Kidney glomerular epithelial cell (primary cell): Measurements from ENCODE around the gene MED9.

ENCODE experiments used
- DNase-seq: peaks from one replicate; lab custom pipeline; 2025; lab: John Stamatoyannopoulos, UW

The MED9 gene

DNA sequence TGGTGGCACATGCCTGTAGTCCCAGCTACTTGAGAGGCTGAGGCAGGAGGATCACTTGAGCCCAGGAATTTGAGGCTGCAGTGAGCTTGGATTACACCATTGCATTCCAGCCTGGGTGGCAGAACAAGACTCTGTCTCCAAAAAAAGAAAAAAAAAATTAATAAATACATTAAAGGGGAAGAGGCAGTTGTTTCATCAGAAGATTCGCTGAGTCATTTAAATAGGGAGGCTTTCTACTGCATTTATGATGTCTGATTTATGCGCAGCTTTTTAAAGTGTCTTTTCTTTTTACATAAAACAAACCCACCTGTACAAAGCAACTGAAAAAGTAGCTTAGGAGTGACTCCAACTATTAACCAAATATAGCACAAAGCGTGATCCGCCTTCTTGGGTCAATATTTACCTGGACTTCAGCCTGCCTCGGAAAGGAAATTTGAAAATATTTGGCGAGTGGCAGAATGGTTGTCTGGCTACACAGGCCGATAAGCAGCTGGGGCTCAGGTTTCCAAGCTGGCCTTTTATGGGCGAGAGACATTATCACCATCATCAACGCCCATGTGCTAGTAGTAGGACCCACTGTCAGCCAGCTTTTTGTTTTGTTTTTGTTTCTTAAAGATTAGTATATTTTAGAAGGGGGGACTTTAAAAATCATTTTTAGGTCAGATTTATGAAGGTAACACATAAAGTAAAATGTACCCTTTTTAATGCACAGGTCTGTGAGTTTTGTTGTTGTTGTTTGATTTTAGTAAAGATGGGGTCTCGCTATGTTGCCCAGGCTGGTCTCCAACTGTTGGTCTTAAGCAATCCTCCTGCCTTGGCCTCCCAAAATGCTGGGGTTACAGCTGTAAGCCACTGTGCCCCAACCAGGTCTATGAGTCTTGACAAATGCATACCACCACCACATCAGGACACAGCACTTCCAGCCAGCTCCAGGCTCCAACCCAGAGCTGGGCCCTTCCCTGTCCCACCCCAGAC is 61.9 kb downstream of the MED9 start:
- no peak for DNase-seq

DNA sequence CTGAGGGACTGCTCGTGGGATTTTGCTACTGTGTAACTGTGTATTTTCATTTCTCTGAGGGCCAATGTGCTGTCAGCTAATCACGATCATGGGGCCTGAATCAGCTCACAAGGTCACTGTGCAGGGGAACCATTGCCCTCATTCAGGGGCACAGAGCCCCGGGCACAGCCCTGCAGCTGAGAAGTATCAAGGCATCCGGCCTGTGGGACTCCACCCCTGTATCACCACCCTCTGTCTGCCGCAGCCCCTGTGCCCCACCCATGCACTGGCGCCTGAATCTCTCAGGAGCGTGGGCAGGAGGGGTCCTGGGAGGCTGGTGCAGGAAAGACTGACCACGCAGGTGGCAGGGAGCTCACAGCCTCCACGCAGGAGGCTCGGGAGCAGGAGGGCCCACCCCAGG is 62.8 kb downstream of the MED9 start:
- no peak for DNase-seq

DNA sequence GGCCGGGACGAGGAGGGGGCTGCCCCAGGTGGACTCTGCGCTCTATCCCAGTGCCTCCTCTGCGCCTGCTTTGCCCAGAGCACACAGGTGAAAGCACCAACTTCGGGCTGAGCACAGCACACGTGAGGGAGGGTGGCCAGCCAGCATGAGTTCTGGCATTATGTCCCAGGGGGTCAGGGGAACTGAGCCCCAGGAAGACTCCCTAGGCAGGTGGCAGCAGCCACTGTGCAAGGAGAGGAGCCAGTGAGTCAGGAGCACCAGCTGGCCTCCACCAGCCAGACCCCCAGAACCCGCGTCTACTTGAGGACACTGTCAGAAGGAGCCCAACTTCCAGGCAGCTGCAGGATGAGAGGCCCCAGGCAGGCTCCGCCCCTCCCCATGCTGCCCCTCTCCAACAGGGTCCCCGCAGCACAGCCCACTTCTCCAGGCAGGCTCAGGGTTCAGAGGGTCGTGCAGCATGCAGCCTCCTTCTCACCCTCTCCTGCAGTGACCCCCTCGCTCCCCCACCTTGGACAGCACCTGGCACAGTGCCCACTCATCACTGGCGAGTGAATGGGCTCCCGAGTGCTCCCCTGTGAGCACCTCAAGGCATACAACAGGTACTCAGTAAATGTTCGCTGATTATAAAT is 63.6 kb downstream of the MED9 start:
- no peak for DNase-seq

DNA sequence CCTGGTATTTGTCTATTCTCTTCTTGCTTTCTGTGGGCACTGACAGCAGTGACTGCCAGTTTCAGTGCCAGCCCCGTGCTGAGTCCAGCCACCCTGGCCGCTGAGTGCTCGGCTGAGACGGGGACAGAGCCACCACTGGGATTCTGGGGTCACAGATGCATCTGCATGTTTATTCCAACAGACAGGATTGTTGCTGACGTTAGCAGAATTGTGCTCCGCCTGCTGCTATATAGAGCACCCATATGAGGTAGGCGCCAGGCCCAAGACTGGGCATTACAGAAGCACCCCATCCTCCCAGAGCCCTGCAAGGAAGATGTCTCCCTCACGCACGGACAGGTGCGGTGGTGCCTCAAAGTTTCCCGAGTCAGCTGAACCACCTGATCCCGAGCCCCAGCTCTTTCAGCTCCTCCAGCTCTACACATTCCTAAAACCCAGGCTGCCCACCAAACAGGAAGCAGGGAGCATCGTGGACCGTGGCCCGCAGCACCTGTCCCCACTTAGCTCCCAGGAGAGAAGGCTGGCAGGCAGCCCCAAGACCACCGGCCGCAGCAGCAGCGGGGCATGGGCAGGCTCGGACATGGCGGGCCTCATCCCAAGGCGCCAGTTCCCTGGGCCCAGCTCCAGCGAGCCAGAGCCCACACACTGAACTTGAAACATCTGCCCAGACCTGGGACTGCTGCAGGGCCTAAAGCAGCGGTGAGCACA is 64.3 kb downstream of the MED9 start:
- no peak for DNase-seq

DNA sequence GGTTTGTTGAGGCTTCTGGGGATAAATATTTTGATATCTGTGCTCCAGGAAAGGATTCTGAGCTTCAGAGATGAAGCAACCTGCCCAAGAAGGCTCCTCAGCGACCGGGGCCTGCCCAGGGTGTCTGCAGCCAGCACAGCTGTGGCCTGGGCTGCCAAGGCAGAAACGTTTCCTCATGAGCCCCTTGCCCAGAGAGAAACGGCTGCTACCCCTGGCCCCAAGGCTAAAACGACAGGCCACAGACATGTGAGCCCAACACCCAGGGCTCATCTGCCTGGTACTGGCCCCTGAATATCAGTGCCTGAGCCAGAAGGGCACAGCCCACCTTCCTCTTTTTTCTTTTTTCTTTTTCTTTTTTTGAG is 64.8 kb downstream of the MED9 start:
- no peak for DNase-seq
